Upper lobe of left lung (tissue), 4 donors: Measurements from ENCODE around the gene BEND7.

ENCODE experiments used
- CTCF ChIP-seq, 6 experiments: fragments of 450-650 bp in 4 of 6; fragments of 200-600 bp in 2 of 6; sonication (generic) in 2 of 6; IDR thresholded peaks; one replicate each; pipeline ENCODE4 v1.5.1; 2016 to 2019; ENCODE audit warnings: antibody characterized with exemption in 6 of 6
- POLR2A ChIP-seq, 4 donors: fragments of 450-650 bp; IDR thresholded peaks; one replicate each; pipeline ENCODE4 v1.5.1; 2016 to 2017; ENCODE audit warnings: antibody characterized with exemption in 4 of 4, mild to moderate bottlenecking in 2 of 4

- TF ChIP-seq CTCF (IDR thresholded peaks at IDR 0.05) (no peak), POLR2A (IDR thresholded peaks at IDR 0.05) (no peak)
Observed at GRCh38 chr10:13485623-13486022, 43.2 kb downstream of the BEND7 start.
